Stimulated activated CD4-positive, alpha-beta T cell treated with anti-CD3 and anti-CD28 coated beads, Interleukin-15, amount 100 ng/mL, for 24 hours (primary cell): ENCODE results near the gene UROC1.

Experiments
- DNase-seq: peaks from one replicate; pipeline ENCODE4 v3.0.0-alpha.2; 2020

The UROC1 gene

DNA sequence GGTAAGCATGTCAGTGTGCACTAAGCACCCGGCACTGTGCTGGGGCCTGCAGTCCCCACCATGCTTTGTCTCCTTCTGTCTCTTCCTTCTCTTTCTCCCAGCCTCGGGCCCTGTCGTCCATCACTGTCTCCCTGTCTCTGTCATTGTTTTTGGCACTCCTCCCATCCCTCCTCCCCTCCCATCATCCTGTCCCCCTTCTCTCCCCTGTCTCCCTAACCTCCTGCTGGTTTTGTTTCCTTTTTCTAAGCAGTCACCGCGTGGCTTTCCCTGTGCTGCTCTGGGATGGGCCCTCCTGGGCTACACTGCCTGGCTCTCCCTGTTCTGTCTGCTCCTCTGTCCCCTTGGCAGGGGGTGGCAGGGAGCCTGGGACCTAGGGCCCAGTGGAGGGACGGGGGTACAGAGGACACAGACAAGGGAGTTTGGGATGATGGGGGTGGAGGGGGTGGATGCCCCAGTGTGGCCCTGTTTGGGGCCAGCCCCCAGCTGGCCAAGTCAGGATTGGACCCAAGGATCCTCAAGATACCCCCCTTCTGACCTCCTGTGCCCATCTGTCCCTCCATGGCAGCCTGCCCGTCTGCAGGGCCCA, 12.1 kb upstream of the UROC1 start:
- DNase-seq: no peak

DNA sequence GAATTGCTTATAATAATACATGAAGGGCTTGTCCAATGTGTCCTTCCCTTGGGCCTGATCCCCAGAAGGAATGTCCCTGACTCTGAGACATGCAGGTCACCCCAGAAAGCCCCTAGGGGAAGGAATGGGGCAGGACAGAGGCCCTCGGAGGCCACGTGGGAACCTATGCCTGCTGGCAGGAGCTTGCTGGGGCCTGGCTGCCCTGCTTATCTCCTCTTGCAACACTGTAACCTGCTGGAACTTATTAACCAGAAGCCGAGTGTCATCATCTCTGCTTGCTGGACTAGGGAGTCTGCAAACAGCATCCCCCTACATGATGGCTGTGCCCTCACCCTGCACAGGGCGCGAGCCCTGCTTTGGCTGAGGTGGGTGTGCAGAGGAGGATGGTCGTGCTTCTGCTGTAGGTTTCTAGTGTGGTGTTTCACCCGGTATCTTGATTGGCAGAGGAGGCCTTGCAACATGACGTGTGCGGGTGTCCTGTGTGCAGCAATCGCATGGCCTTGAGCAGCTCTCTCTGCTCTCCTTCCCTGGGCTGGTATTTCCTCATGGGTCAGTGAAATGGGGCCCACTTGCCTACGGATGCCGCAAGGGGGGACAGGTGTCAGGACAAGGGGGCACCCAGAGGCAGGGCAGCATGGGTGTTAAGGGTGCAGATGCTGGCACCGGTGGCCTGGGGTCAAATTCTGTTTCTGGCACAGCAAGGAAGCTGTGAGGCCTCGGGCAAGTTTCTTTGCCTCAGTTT, 11.4 kb upstream of the UROC1 start:
- DNase-seq: no peak

DNA sequence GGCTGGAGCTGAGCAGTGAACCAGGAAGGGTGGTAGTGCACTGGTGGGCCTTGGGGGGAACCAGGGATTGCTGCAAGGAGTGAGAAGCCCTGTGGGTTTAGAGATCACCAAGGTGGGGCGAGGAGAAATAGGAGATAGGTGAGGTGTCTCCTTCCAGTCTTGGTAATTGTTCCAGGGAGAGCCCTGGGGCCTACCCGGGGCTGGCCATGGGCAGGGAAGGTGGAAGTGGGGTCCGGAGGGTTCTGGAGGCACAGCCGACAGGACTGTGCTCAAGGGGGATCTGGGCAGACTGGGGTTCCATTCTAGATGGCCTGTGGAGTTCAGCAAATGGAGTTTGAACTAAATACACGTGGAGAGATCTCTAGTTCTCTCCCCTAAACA, 10.8 kb upstream of the UROC1 start:
- no peak for DNase-seq

DNA sequence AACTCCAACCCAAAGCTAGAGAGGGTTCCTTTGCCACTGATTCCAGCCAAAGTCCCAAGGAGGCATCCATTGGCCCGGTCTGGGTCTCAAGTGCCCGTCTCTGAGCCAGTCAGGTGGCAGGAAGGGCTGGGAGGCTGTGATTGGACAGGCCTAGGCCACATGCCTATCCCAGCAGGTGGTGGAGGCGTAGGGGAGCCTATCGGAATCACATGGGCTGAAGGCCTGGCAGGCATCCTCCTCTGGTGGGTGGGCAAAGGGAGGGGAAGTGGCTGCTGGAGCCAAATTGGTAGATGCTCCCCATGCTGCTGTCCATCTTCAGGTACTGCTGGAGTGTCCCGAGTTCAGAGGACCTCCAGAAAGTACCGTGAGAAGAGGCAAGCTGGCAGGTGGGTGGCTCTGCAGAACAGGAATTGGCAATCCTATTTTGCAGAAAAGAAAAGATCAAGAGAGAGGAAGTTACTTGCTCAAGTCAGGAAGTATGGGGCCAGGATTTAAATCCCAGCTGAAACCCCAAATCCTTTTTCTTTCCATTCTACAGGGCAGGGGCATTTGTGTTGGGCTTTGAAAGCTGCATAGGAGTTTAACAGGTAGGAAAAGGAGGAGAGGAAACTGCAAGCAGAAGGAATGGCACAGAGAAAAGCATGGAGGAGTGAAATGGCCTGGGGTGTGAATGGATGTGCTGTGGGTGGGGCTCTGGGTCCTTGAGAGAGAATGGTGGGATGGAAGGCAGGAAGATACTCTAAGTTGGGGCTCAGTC, 10.1 kb upstream of the UROC1 start:
- no peak for DNase-seq

DNA sequence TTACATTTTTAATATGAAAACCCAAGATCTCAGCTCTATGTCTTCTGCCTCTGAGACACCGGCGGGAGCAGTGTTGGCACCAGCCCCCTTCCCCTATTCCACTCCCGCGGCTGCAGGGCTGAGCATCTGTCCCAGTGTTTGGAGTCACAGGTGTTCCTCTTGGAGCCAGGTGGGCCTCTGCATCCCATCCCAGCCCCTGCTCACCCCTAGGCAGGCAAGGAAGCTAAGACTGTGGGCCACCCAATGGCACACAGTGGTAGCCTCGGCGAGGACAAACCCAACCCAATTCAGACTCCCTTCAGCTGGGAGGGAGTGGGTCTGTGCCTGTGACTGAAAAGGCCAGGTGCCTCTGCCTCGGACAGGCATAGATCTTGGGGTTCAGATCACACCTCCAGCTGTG, 9.4 kb upstream of the UROC1 start:
- no peak for DNase-seq

DNA sequence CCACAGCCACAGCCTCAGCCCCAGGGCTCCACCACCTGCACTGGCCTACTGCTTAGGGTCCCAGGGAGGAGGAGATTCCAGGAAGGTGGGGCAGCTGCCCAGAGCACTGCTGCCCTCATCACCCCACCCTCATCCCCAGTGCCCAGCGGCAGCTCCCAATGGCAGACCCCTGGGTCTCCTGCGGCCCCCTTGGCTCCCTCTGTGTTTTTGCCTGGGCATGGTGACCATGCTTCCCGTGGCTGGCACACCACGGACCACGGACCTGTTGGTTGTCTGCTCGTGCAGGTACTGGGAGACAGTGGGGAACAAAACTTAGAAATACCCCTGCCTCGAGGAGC, 9.1 kb upstream of the UROC1 start:
- no peak for DNase-seq

DNA sequence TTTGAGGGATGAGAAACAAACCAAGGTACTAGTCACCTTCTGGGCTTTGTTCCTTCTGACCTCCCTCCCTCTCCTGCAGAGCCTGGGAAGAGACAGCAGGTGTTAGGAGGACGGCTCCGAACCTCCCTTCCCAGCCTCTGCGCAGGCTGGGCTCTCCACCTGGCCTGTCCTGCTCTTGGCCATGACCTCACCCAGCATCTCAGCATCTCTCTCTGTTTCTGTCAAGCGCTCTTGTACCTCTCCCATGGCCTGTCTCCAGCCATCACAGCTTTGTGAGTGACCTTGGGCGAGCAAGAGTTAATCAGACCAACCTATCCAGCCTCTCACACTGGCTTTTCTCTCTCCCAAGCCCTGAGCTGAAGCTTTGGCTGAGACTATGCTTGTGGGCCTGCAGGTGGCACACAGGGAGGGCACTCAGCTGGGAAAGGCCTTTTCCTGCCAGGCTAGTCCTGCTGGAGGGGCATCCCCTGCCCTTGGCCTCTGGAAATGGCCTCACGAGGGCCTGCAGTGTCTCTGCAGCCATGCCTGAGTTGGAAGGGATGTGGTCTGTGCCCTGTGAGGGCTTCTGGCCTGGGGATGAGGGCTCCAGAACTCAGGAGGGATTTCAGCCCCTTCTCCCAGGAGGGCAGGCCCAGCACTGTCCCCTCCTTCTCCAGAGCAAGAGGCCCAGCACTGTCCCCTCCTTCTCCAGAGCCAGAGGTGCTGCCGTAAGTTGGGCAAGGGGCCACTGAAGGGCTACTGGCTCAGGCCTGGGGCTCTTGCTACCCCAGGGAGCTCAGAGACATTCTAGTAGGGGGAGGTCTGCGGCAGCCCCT, 8.5 kb upstream of the UROC1 start:
- no peak for DNase-seq

DNA sequence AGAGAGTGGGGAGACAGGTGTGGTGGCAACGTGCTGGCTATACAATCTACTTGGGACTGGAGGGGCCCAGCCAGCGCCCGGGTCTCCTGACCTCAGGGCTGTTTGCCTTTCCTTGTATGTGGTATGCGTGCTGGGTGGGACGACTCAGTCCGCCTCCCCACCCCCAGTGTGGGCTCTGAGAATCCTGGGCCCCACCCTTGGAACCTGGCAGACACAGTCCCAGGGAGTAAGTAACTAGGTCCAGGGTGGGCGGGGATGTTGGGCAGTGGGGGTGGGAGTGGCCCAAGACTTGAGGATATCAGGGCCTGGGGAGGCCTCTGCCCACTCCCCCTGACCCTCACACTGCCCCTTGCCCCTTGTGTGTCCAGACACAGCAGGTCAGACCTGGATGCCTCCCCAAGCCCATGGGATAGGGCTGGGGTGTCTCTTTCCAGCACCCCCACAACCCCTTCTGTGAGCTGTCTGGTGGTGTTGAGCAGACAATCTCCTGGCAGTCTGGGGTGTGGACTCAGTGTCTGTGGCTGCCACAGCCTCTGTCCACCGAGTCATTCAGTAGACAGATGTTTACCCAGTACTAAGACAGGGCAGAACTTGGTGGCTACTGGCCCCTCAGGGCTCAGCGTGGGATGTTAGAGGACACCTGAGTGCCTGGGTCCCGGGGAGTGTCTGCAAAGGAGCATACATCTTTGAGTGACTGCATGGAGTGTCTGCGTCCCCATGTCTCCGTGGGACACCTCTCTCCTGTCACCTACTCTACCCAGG, 7.7 kb upstream of the UROC1 start:
- DNase-seq: no peak

DNA sequence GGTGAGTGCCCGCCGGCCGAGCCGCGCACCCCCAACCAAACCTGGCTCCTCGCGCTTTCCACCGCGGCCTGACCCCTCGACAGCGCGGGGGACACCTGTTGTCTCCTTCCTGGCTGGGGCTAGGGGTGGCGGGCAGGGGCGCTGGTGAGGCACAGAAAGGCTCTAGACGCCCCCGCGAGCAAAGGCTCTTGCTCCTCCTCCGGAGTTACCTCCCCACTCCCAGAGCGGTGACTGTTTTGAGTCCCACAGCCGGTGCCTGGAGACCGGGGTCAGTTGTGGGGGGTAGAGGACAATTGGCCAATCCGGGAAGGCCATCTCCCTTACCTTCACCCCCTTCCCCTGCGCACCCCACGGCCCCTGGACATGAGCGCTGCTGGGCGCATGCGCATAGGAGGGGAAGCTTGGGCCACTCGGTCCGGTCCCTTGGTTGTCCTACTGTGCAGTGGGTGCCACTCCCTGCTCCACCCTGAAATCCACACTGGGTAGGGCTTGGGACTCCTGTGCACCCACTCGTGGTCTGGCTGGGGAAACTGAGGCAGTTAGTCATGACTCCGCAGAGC, 6.9 kb upstream of the UROC1 start:
- DNase-seq: peak; percentile 14

DNA sequence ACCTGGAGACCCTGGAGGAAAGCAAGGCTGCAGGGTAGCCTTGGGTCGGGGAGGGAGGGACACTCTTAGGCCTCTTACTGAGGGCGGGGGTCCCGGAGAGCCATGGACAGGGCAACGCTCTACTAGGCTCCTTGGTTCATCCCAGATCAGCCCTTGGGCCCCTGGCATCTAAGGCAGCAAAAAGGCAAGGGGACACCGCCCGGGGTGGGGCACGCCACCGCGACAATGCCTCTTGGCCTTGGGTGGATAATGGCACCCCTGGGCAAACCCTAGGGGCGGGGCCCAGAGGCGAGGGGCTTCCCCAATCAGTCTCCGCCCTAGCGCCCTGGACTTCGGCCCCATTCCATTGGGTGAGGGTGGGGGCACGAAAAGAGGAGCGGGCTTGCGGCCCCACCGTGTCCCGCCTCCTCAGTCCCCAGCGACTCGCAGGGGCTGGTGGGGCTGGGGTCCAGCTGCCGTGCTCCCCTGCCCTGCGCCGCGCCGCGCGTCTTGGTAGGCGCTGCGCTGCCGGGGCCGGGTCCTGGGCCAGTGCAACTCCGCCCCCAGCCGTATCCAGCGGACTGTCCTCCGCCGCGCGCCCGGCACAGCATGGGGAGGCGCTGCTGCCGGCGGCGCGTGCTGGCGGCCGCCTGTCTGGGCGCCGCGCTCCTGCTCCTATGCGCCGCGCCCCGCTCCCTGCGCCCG, 6.3 kb upstream of the UROC1 start, which contains the start of gene CHST13:
Gene CHST13, plus strand, starts transcription at position 411 of the 684 bp plus-strand sequence. Its CDS starts 178 bp downstream, at position 589.
- peak; percentile 27 for DNase-seq

DNA sequence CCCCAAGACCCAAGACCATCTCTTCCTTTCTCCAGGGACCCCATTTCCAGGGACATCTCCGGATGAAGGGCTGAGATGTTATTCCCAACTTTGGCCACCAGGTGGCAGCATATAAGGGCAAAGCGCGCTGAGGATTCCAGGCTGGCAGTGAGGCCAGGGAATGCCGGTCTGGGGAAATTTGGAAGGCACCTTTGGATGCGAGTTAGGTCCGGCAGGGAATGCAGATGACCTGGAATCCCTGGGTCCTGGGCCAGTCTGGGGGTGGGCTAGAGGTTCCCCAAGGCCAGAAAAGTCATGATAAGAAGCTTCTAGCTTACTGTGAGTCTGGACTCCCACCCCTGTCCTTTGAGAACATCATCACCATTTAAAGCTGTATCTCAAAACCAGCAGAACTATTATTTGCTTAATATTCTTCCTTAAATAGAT, 4.8 kb upstream of the UROC1 start:
- peak; percentile 53 for DNase-seq

DNA sequence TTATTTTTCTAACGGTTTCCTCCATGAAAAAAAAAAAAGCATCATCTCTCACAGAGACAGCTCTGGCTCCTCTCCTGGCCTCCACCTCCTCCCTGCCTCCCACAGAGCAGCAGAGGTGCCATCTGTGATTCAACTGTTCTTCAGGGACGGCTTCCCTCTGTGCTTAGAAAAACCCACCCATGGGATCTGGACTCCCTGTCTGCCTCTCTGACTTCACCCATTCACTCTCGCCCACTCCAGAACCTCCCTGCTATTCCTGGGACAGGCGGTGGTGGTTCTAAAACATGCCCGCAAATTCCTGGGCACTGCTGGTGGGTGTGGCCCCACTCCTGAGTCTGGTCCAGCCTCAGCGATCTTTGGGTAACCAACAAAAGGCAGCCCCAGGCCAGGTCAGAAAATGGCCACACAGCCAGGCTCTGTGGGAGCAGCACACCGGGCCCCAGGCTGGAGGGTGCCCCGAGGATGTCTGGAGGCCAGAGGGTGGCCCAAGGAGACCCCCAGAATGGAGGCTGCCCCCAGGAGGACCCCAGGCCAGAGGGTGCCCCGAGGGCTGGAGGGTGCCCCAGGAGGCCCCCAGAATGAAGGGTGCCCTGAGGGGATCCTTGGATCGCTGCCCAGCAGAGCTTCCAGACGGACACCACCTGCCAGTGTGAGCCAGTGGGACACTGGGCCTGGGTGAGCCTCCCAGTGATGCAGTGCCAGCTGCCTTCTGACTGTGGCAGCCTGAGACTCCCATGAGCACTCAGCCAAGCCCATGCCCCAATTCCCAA, 3.7 kb upstream of the UROC1 start:
- DNase-seq: no peak

DNA sequence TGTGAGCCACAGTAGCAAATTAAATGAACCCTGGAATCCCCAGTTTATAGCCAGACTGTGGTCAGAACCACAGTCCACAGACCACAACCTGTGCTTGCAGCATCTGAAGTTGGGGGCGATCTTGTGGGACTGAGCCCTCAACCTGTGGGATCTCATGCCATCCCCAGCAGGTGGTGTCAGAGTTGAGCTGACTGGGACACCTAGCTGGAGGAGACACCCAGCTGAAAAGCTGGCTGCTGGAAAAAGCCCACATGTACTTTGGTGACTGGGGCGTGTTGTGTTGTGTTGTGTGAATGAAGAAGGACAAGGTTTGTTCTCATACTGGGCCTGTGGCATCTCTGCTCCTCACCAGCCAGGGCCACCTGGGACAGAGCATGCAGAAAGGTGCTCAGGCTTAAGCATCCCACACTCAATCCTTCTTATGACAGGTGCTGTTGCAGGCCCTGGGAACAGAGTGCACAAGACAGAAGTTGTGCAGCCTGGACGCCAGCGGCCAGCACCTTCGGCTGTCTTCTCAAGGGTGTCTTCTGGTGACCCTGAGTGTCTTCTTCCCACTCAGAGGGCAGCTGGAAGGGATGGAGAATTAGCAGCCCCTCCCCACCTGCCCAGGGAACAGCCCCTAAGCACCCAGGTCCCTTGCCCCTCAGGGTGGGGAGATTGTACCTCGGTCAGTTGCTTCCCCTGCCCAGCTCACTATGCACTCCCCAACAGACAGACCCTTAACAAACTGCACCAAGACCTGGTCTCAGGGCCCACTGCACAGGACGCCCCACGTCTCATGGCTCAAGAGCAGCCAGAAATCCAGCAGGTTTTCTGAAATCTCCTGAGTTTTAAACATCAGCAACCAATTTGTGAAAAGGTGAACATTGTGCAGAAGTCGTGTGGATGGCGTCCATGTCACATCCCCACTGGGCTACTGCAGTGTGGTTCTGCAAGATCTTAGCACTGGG, 2.2 kb upstream of the UROC1 start:
- no peak for DNase-seq

DNA sequence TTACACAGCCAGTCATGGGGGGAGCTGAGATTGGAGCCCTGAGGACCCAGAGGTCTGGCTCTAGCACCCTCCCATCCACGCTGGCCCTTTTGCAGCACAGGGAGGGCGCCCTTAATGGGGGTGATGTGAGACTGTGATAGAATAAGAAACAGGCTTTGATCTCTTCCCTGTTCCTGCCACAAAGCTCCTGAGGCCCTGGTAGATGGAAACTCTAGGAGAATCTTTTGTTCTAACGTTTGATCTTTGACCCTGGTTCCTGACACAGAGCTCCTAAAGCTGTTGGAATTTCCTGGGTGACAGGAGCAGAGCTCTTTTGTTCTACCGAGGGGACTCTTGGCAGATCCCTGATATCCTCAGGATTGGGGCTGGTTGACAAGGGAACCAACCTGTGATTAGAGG, 1.2 kb upstream of the UROC1 start:
- no peak for DNase-seq

DNA sequence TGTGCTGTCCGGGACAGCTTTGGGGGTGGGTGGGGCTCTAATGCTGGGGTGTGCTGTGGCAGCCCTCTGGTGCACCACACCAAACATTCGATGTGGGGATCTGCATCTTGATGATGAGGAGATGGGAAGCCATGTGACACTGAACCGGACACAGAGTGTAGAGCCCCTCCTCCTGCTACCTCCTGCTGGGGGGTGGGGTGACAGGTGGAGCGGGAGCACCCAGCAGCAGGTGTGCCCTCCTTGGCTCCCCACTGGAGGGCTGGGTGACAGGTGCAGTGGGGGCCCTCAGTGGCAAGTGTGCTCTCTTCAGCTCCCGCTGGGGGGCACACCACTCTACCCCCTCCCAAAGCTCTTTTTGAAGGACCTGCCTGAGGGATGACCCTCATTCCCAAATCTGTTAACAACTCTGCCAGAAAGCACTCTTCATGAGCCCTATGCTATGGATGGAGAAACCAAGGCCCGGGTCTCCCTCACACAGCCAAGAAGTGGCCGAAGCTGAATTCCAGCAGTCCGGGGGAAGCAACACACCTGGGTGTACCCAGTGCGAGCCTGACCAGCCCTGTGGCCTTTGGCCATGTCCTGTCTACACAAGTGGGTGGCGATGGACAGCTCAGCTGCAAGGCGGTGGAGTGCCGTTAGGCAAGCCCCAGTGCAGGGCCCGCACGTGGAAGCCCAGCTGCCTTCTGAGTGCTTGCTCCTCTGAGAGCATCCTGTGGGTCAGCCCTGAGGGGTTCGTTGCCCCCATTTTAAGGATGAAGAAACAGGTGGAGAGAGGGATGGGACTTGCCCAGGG, 609 bp upstream of the UROC1 start:
- DNase-seq: no peak

DNA sequence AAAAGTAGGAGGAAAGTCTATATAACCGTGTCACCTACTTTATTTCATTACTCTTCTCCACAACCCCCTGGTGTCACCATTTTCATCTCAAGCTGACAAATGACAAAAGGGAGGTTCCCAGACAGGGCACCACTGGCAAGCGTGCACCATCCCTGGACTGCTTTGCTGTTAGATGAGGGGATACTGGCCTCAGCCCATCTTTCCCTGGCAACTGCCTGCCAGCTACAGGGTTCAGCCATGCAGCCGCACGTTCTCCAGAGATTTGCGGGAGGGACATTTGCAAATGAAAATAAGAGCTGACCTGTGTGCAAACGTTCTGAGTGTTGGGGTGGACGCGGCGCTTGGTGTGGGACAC, 660 bp downstream of the UROC1 start:
- DNase-seq: no peak

DNA sequence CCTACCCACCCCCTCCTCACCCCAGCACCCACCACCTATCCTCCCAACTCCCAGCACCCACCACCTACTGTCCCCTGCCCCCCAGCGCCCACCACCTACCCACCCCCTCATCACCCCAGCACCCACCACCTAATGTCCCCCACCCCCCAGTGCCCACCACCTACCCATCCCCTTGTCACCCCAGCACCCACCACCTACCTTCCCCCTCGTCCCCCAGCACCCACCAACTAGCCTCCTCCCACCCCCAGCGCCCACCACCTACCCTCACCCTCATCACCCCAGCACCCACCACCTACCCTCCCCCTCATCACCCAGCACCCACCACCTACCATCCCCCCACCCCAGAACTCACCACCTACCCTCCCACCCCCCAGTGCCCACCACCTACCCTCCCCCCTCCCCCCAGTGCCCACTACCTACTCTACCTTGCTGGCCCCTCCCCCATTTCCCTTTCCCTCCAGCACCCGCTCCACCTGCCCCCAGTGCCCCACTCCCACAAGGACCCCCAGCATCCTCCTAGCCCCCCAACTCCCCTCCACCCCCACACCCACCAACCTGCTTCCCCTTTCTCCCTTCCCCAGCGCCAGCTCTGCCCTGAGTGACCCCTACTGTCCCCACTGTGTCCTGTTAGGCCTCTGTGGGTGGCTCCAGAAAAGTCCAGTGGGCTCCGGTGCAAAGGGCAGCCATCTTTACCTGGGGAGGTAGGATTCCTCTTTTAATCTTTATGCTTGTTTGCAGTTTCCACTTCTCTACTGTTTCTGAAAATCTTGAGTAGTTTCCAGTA, 1.2 kb downstream of the UROC1 start:
- DNase-seq: no peak
